Karpas-422 (cell line): ENCODE measurements around the gene COMP. TPM values are rescaled to one million over a fixed set of nuclear protein-coding genes. Genes with fewer than 3 reads are reported as not detected.

Experiments used
- DNase-seq: peaks from one replicate; pipeline ENCODE4 v3.0.0-alpha.2; 2015
- H2AFZ ChIP-seq: fragments of 200-600 bp; sonication (generic); 2 replicates; pipeline ENCODE4 v1.6.1; 2014; ENCODE audit warnings: antibody characterized with exemption, low read length, mixed read lengths
- H3K27ac ChIP-seq: fragments of 200-600 bp; sonication (generic); 2 replicates; pipeline ENCODE4 v1.5.1; 2014; ENCODE audit warnings: mild to moderate bottlenecking, low read length, moderate library complexity
- H3K27me3 ChIP-seq: fragments of 200-600 bp; sonication (generic); 2 replicates; pipeline ENCODE4 v1.6.1; 2014; ENCODE audit warnings: low read length, mixed read lengths
- H3K36me3 ChIP-seq: fragments of 200-600 bp; sonication (generic); 2 replicates; pipeline ENCODE4 v1.6.1; 2014; ENCODE audit warnings: low read length, mixed read lengths; ENCODE audit not compliant: insufficient read depth
- H3K4me1 ChIP-seq: fragments of 200-600 bp; sonication (generic); 2 replicates; pipeline ENCODE4 v1.6.1; 2014; ENCODE audit warnings: mild to moderate bottlenecking, low read length, mixed read lengths
- H3K4me2 ChIP-seq: fragments of 200-600 bp; sonication (generic); 2 replicates; pipeline ENCODE4 v1.6.1; 2014; ENCODE audit warnings: low read length, low read depth, mild to moderate bottlenecking; ENCODE audit not compliant: poor library complexity, severe bottlenecking
- H3K4me3 ChIP-seq: fragments of 200-600 bp; sonication (generic); 2 replicates; pipeline ENCODE4 v1.5.1; 2014; ENCODE audit warnings: mild to moderate bottlenecking, antibody characterized with exemption, low read length, mixed read lengths
- H3K79me2 ChIP-seq: fragments of 200-600 bp; sonication (generic); 2 replicates; pipeline ENCODE4 v1.6.1; 2014; ENCODE audit warnings: mild to moderate bottlenecking, low read length, mixed read lengths
- H3K9ac ChIP-seq: fragments of 200-600 bp; sonication (generic); 2 replicates; pipeline ENCODE4 v1.6.0; 2014; ENCODE audit warnings: low read length
- H3K9me2 ChIP-seq: fragments of 200-600 bp; sonication (generic), shearing (Covaris generic); replicated peaks from 2 replicates; pipeline ENCODE4 v1.6.0; 2014; ENCODE audit warnings: mild to moderate bottlenecking, low read length, moderate library complexity; ENCODE audit not compliant: insufficient read depth
- H3K9me3 ChIP-seq: fragments of 300-700, 200-600 bp; sonication (generic); 2 replicates; pipeline ENCODE4 v1.6.1; 2014; ENCODE audit warnings: low read length, mixed read lengths
- H4K20me1 ChIP-seq: fragments of 200-600 bp; sonication (generic); 2 replicates; pipeline ENCODE4 v1.6.1; 2014; ENCODE audit warnings: mild to moderate bottlenecking, antibody characterized with exemption, low read length, low read depth; ENCODE audit not compliant: insufficient read depth
- total RNA-seq: library from RNA; depleted of rRNA; stranded (reverse); fragments of >200 nt; shearing (Covaris generic); gene quantifications from 2 replicates; pipeline ENCODE4 v1.2.3, GENCODE V29; 2014; ENCODE audit warnings: low replicate concordance

The COMP gene
- total RNA-seq, 1 experiment from 2014 or later, result not detected

- Histone ChIP-seq H3K9me3 (no peaks in the 10 kb centered on the region), H3K4me1 (no peaks in the 10 kb centered on the region), H4K20me1 (0 out of 2 replicates have a peak, but pooled peaks cover 4% of the 10 kb centered on the region), H3K36me3 (no peaks in the 10 kb centered on the region), H3K27ac (no peak overlapping the region), H3K9ac (no peak overlapping the region), H3K4me2 (no peak overlapping the region), H2AFZ (no peak overlapping the region), H3K9me2 (no peaks in the 10 kb centered on the region), H3K79me2 (no peaks in the 10 kb centered on the region), H3K27me3 (no peaks in the 10 kb centered on the region), H3K4me3 (no peak overlapping the region)
- DNase-seq, result no peak
Measured at GRCh38 chr19:18765224-18765623, 25.9 kb downstream of the COMP start.

- Histone ChIP-seq H3K27ac (no peak overlapping the region), H3K4me3 (no peak overlapping the region), H3K4me1 (no peaks in the 10 kb centered on the region), H4K20me1 (0 out of 2 replicates have a peak, but pooled peaks cover 4% of the 10 kb centered on the region), H3K4me2 (no peak overlapping the region), H3K36me3 (no peaks in the 10 kb centered on the region), H3K27me3 (no peaks in the 10 kb centered on the region), H2AFZ (no peak overlapping the region), H3K9me2 (no peaks in the 10 kb centered on the region), H3K79me2 (no peaks in the 10 kb centered on the region), H3K9ac (no peak overlapping the region), H3K9me3 (no peaks in the 10 kb centered on the region)
- no peak for DNase-seq
Measured at GRCh38 chr19:18764591-18765051, 26.5 kb downstream of the COMP start.

GRCh38 chr19:18763674-18764590 is 27.2 kb downstream of the COMP start:
- DNase-seq, result no peak
- Histone ChIP-seq H3K9me3 (no peaks in the 10 kb centered on the region), H3K27ac (no peak overlapping the region), H3K4me3 (no peak overlapping the region), H3K4me1 (no peaks in the 10 kb centered on the region), H3K4me2 (no peak overlapping the region), H3K36me3 (no peaks in the 10 kb centered on the region), H3K79me2 (no peaks in the 10 kb centered on the region), H2AFZ (no peak overlapping the region), H3K9me2 (no peaks in the 10 kb centered on the region), H4K20me1 (no peaks in the 10 kb centered on the region), H3K27me3 (no peaks in the 10 kb centered on the region), H3K9ac (no peak overlapping the region)

GRCh38 chr19:18762125-18763023 is 28.7 kb downstream of the COMP start:
- no peaks in the 10 kb centered on the region for H3K27me3 ChIP-seq
- H3K9me3 ChIP-seq, result no peaks in the 10 kb centered on the region
- H3K36me3 ChIP-seq, result no peaks in the 10 kb centered on the region
- H3K79me2 ChIP-seq, result no peaks in the 10 kb centered on the region
- H3K4me2 ChIP-seq, result no peak overlapping the region
- no peak overlapping the region for H3K9ac ChIP-seq
- H3K9me2 ChIP-seq, result no peaks in the 10 kb centered on the region
- H3K4me1 ChIP-seq, result no peaks in the 10 kb centered on the region
- no peak overlapping the region for H3K4me3 ChIP-seq
- no peaks in the 10 kb centered on the region for H4K20me1 ChIP-seq
- H2AFZ ChIP-seq, result no peak overlapping the region
- H3K27ac ChIP-seq, result no peak overlapping the region
- no peak for DNase-seq

- Histone ChIP-seq H3K9me3 (no peaks in the 10 kb centered on the region), H3K79me2 (no peaks in the 10 kb centered on the region), H3K4me1 (no peaks in the 10 kb centered on the region), H3K4me3 (no peak overlapping the region), H2AFZ (no peak overlapping the region), H3K4me2 (no peak overlapping the region), H3K36me3 (no peaks in the 10 kb centered on the region), H3K9ac (no peak overlapping the region), H3K9me2 (no peaks in the 10 kb centered on the region), H4K20me1 (no peaks in the 10 kb centered on the region), H3K27ac (no peak overlapping the region), H3K27me3 (no peaks in the 10 kb centered on the region)
- DNase-seq, result no peak
Measured at GRCh38 chr19:18761531-18762110, 29.5 kb downstream of the COMP start.

- H2AFZ ChIP-seq, result no peak overlapping the region
- H3K27me3 ChIP-seq, result no peaks in the 10 kb centered on the region
- no peak overlapping the region for H3K4me3 ChIP-seq
- H3K36me3 ChIP-seq, result no peaks in the 10 kb centered on the region
- H3K9me2 ChIP-seq, result no peaks in the 10 kb centered on the region
- H3K27ac ChIP-seq, result no peak overlapping the region
- H3K9me3 ChIP-seq, result no peaks in the 10 kb centered on the region
- H4K20me1 ChIP-seq, result no peaks in the 10 kb centered on the region
- H3K4me1 ChIP-seq, result no peaks in the 10 kb centered on the region
- H3K4me2 ChIP-seq, result no peak overlapping the region
- H3K9ac ChIP-seq, result no peak overlapping the region
- DNase-seq, result no peak
- H3K79me2 ChIP-seq, result no peaks in the 10 kb centered on the region
Measured at GRCh38 chr19:18760440-18761383, 30.4 kb downstream of the COMP start.

- H3K9me2 ChIP-seq, result no peaks in the 10 kb centered on the region
- no peaks in the 10 kb centered on the region for H3K36me3 ChIP-seq
- DNase-seq, result no peak
- no peaks in the 10 kb centered on the region for H4K20me1 ChIP-seq
- H3K9me3 ChIP-seq, result no peaks in the 10 kb centered on the region
- H3K4me2 ChIP-seq, result no peak overlapping the region
- H2AFZ ChIP-seq, result no peak overlapping the region
- no peaks in the 10 kb centered on the region for H3K4me1 ChIP-seq
- H3K27me3 ChIP-seq, result no peaks in the 10 kb centered on the region
- no peak overlapping the region for H3K27ac ChIP-seq
- H3K9ac ChIP-seq, result no peak overlapping the region
- H3K79me2 ChIP-seq, result no peaks in the 10 kb centered on the region
- no peak overlapping the region for H3K4me3 ChIP-seq
Measured at GRCh38 chr19:18759995-18760426, 31.1 kb downstream of the COMP start.
